Activated gamma-delta T cell treated with anti-CD3 and anti-CD28 coated beads, Interleukin-2, amount 50 U/mL, for 16 hours (primary cell): ENCODE results near the gene ZBED6.
"Not testable (repeated sequence)": the region's sequence is repeated elsewhere in the genome, so short reads cannot be mapped to it uniquely, and the experiment has no call there.

ENCODE experiments used
- DNase-seq: peaks from one replicate; pipeline ENCODE4 v3.0.0-alpha.2; 2020; ENCODE audit warnings: low read depth

The ZBED6 gene

GRCh38 chr1:203795441-203796235 lies at the start of gene ZBED6, which contains the start of gene ZC3H11A:
ZBED6 (plus strand) TSS chr1:203795623; CDS start chr1:203797523, 1,900 bp downstream.
ZC3H11A (plus strand) TSS chr1:203795623; CDS start chr1:203817071, 21,448 bp downstream.
- peak; percentile 99 for DNase-seq

DNA sequence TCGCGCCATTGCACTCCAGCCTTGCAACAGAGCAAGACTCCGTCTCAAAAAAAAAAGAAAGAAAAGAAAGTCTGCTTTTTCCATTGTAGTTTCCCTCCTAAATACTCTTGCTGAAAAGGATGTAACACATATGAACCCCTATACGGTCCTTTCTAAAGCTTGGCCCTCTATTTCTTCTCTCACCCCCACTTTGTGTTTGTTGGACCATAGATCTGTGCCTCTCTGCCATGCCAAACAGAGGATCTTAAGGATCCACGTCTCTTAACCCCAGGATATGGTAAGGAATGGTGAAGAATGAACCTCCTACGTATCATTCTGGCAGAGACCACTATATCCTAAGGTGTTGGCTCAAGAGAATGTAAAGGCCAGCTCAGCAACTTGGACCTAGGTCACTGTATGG lies 49.1 kb upstream of the ZBED6 start:
- DNase-seq, result no peak

DNA sequence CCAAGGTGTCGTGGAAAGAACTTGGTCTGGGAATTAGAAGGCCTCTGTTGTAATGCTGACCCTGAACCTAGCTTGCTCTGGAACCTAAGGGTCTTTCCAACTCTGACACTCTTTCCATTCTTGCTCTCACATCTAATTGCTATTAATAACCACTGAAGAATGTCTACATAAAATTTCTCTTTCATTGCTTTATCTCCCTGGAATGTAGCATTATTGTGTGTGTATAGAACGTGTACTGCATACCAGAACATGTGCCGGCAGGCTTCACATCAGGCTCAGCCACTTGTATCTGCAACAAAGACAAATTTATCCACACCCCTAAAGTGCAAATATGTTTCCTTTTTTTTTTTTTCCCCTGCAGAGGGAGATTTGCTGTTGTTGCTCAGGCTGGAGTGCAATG lies 44.4 kb upstream of the ZBED6 start:
- no peak for DNase-seq

DNA sequence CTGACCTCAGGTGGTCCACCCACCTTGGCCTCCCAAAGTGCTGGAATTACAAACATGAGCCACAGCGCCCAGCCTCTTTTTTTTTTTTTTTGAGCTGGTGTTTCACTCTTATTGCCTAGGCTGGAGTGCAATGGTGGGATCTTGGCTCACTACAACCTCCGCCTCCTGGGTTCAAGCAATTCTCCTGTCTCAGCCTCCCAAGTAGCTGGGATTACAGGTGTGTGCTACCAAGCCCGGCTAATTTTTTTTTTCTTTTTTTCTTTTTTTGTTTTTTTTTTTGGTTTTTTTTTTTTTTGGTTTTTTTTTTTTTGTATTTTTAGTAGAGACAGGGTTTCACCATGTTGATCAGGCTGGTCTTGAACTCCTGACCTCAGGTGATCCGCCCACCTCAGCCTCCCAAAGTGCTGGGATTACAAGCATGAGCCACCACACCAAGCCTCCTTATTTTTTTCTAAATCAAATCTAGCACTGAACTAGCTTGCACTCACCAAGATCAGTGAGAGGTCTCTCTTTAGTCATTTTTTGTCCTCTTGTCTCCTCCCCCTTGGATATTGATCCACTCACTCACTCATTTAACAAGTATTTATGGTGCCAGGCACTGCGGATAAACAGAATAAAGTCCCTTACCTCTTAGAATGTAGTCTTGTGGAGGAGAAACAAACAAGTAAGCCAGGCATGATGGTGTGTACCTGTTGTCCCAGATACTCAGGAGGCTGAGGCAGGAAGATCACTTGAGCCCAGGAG lies 43.6 kb upstream of the ZBED6 start:
- DNase-seq, result not testable (repeated sequence)

GRCh38 chr1:203754455-203754864 lies 41.0 kb upstream of the ZBED6 start:
- no peak for DNase-seq

- DNase-seq, result no peak
These were observed 39.4 kb upstream of the ZBED6 start for GRCh38 chr1:203756036-203756435.

DNA sequence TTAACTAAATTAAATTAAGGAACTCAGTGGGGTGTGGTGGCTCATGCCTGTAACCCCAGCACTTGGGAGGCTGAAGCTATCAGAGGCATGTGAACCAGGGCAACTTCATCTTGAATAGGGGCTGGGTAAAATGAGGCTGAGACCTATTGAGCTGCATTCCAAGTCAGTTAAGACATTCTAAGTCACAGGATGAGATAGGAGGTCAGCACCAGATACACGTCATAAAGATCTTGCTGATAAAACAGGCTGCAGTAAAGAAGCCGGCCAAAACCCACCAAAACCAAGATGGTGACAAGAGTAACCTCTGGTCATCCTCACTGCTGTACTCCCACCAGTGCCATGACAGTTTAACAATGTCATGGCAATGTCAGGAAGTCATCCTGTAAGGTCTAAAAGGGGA lies 36.7 kb upstream of the ZBED6 start:
- not testable (repeated sequence) for DNase-seq

- DNase-seq, result no peak
These were observed 34.9 kb upstream of the ZBED6 start for GRCh38 chr1:203760506-203760905.

DNA sequence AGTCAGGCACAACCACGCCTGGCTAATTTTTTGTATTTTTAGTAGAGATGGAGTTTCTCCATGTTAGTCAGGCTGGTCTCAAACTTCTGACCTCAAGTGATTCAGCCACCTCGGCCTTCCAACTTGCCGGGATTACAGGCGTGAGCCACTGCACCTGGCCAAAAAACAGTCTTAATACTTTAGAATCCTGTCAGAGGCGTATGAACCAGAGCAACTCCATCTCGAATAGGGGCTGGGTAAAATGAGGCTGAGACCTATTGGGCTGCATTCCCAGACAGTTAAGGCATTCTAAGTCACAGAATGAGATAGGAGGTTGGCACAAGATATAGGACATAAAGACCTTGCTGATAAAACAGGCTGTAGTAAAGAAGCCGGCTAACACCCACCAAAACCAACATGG lies 33.5 kb upstream of the ZBED6 start:
- DNase-seq, result not testable (repeated sequence)

DNA sequence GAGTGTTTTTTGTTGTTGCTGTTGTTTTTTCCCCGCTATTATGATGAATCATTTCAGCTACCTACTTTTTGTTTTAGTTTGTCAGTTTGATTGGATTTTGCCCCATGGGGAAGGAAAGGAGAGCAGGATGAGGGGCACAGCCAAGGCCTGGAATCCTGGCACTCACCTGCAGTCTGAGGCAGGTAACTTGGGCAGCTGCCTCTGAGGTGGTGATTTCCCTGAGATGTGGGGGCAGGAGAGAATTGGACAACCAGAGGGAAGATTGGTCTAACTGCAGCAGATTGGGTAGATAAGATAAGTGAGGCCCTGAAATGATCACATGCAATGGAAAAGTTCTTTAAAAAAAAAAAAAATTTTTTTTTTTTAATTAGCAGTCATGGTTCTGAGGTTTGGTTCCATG lies 31.9 kb upstream of the ZBED6 start:
- no peak for DNase-seq

DNA sequence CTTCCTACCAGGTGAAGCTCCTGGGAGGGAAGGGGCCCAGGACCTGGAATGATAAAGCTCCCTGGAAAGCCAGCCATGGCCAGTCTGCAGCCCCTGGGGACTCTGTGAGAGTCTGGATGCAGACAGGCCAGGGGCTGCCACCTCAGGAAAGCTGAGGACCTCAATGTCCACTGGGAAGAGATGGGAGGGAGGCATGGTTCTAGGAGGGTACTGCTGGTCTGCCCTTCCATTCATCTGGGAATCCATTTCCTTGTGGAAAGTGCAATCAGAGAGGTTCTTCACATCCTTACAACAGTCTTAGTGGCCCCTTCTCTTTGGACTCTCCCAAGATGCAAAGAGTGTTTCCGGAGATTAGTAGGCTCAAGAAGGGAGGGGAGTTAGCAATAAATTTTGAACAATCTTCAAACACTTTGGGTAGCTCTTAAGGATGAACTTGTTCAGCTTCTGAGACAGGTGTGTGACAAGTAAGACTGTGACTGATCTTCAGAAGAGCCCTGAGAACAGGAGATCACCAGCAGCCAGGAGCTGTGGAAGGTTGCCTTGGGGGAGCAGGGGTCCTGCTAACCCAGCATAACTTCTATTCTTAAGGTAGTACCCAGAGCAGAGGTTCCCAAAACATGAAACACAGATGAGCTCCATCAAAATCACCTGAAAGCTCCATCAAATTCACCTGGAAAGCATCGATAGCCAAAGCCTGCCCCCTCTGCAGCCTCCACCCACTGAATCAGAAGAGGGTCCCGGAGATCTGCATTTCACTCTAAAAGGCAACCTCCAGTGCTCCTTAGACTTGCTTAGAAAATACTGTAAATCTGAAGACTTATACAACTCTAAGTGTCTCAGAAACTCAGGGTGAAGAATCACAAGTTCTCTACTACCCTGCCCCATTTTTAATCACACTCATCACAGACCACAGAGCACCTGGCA lies 31.1 kb upstream of the ZBED6 start:
- DNase-seq, result no peak

DNA sequence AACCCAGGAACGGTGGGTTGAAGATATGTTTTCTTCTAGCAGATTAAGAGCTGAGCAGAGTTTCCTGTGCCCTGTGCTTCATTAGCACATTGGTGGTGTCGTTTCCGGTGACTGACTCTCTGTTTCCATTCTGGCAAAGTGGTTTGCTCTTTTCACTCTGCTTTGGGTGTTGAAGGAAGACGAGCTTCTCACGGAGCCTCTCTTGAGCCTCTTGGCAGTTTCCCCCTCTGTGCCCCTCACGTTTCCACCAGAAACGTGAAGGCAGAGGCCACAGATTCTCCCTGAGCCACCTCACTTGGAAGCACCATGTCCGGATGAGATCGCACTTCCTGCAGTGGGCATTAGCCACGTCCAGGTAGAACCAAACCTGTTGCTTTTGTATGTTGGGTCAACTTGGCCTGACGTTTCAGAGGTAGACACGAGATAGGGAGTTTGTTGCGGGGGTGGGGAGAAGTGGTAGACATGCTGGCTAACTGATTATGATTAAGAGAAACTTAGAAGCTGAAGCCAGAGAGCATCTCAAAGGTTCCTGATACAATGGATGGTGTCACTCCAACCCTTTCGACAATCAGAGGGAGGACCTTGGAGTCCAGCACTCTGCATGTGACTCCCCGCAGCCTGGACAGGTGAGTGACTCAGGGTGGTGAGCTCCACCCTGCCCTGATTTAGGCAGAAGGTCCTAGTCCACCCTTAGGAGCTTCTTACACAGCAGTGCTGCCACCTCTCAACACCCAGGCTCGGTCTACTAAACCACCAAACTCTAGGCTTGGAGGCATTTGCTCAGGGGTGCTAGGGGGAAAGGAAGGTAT lies 30.2 kb upstream of the ZBED6 start, which contains the start of gene LAX1:
LAX1 (plus strand) TSS at position 155 of the 809 bp plus-strand sequence; CDS start at position 538, 383 bp downstream.
- peak; percentile 77 for DNase-seq

GRCh38 chr1:203768256-203768655 lies 27.2 kb upstream of the ZBED6 start:
- DNase-seq, result no peak

DNA sequence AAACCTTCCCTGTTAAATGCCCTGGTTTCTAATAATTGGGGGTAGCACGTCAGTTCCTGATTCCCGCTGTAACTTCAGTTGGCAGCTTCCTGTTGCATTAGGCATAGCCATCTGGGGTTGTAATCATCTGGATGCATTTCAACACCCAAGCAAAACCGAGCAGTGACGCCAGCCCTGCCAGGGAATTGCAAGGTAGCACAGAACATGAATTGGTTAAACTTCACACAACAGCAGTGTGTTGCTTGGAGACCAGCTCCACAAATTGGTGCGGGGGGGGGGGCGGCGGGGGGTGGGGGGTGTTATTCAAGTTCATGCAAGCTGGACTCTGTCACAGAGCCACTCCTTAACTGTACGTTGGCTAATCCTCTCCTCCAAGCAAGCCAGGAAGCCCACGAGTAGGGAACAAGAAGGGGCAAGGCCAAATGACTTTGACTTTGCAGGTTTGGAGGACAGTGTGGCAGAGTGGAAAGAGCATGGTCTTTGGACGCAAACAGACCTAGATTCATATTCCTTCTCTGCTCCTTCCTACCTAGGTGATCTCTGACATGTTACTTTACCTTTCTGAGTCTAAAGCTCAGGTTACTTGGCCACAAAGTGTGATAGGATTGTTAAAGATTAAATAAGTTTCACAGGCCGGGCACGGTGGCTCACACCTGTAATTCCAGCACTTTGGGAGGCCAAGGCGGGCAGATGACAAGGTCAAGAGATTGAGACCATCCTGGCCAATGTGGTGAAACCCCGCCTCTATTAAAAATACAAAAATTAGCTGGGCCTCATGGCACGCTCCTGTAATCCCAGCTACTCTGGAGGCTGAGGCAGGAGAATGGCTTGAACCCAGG lies 25.7 kb upstream of the ZBED6 start:
- DNase-seq, result no peak

DNA sequence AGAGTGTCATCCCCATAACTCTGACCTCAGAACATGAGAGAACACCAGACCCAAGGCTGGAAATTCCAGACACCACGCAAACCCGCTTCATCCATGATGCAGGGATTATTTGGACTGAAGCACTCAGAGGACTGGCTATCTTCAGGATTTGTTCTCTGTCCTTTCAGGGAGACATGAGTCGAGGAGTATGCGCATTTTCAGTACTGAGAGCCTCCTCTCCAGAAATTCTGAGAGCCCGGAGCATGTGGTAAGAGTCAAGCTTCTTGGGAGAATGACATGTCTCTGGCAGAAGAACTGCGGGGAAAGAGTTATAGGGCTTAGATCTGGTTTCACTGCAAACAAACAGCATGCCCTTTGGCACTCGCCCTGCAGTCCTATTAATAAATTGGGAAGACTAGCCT lies 23.5 kb upstream of the ZBED6 start:
- no peak for DNase-seq

- no peak for DNase-seq
These were observed 22.6 kb upstream of the ZBED6 start for GRCh38 chr1:203772836-203773235.

- DNase-seq, result no peak
These were observed 18.8 kb upstream of the ZBED6 start for GRCh38 chr1:203776636-203777035.

DNA sequence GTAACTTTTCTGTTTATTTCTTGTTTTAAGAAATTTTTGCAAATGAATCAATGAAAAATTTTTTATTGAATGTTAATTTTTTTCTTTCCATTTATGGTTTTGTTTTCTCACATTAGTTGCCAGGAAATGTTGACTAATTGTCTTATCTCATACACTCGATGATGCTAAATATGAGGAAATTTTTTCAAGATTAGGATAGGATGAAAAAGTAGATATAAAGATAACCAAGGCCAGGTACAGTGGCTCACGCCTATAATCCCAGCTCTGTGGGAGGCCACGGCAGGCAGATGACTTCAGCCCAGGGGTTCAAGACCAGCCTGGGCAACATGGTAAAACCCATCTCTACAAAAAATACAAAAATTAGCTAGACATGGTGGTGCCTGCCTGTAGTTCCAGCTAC lies 17.8 kb upstream of the ZBED6 start:
- no peak for DNase-seq

DNA sequence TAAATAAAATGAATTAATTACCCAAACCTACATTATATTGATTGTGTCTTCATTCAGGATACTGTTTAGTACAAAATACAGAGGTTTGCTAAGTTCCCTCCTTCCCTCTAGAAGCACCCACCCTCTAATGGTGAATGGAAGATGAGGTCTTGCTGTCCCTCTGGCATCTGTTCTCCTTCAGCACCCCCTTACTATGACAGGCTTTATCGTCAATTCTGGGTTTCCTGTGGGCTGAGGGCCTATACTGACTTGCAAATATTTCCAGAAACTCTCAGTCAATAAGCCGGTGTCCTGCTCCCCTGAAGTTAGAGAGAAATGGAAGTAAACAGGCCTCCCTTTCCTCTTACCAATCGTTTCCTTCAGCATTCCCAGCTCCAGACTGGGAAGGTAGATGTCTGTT lies 17.3 kb upstream of the ZBED6 start:
- no peak for DNase-seq

DNA sequence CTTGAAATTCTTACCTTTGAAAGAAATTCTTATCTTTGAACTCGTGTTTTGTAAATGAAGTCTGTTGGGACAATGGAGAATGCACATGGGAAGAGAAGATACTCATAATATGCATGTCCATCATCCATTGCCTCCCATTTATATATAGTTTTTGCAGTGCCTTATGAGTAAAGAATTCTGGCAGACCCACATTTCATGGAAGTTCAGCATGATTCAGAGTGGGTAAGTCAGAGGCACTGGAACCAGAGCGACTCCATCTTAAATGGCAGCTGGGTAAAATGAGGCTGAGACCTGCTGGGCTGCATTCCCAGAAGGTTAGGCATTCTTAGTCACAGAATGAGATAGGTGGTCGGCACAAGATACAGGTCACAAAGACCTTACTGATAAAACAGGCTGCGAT lies 16.6 kb upstream of the ZBED6 start:
- no peak for DNase-seq
